Muscle of leg (tissue), 11 donors: ENCODE data around the gene KRT13. TPM values are rescaled to one million over a fixed set of nuclear protein-coding genes. Genes with fewer than 3 reads are reported as not detected.

Experiments used
- DNase-seq: peaks from one replicate; pipeline ENCODE4 v3.0.0; 2013
- H3K27ac ChIP-seq: one replicate; pipeline ENCODE4 v1.5.1; 2013; ENCODE audit warnings: mild to moderate bottlenecking, low read length, control low read depth
- H3K27me3 ChIP-seq: one replicate; pipeline ENCODE4 v1.6.1; 2013; ENCODE audit warnings: low read length; ENCODE audit not compliant: control insufficient read depth, insufficient read depth
- H3K36me3 ChIP-seq: one replicate; pipeline ENCODE4 v1.6.1; 2013; ENCODE audit warnings: low read length; ENCODE audit not compliant: control insufficient read depth, insufficient read depth
- H3K4me1 ChIP-seq: one replicate; pipeline ENCODE4 v1.6.1; 2013; ENCODE audit warnings: low read length; ENCODE audit not compliant: control insufficient read depth, insufficient read depth
- H3K4me3 ChIP-seq: one replicate; pipeline ENCODE4 v1.5.1; 2013; ENCODE audit warnings: low read length, control low read depth
- H3K9me3 ChIP-seq: replicated peaks from 2 replicates; pipeline ENCODE4 v1.6.1; 2013; ENCODE audit warnings: low read depth, low read length; ENCODE audit not compliant: control insufficient read depth
- WGBS: methylation state at CpG from one replicate; pipeline ENCODE4 v1.1.5; 2013; ENCODE audit warnings: missing lambda C conversion rate; ENCODE audit not compliant: insufficient coverage; 5-methylcytosine and 5-hydroxymethylcytosine counted together
- polyA plus RNA-seq, 8 donors: library from polyadenylated mRNA; unstranded; fragments of 120-200 nt; gene quantifications; one replicate each; pipeline versions ENCODE4 v1.2.1 to v1.2.3, GENCODE V29; 2013; ENCODE audit warnings: inconsistent platforms in 1 of 8, low replicate concordance in 1 of 8; ENCODE audit not compliant: insufficient read length in 8 of 8, insufficient read depth in 1 of 8
- total RNA-seq: library from RNA; stranded (reverse); fragments of 120-200 nt; gene quantifications from one replicate; pipeline ENCODE4 v1.2.4, GENCODE V29; 2013

Gene KRT13
- total and polyA plus RNA-seq, 9 donors: 0.13 to 177 (median 0.63) TPM; not detected in 1

DNA sequence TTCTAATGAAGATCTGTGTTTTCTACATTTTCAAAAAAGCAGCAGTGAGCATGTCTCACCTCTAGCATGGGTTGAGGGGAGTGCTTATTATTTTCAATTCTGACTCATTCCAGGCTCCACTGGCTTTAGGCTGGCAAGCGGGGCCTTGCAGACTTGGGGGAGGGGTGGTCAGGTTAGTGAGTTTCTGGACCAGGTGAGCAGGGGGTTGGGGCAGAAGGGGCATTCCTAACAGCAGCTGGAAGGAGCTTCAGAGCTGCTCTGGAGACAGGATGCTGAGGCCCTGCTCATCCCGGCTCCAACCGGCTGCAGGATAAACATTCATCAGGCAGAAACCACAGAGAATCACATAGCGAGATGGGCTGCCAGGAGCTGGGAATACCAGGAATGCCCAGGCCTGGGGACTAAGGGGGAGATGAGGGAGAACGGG lies 33.2 kb upstream of the KRT13 start:
- WGBS: 23% methylated on average over 3 of the region's 5 CpGs
- Histone ChIP-seq H3K4me3 (no peak overlapping the region), H3K36me3 (no peaks in the 10 kb centered on the region), H3K27me3 (peaks cover 19% of the 10 kb centered on the region), H3K4me1 (no peaks in the 10 kb centered on the region), H3K27ac (no peak overlapping the region), H3K9me3 (no peaks in the 10 kb centered on the region)
- no peak for DNase-seq

DNA sequence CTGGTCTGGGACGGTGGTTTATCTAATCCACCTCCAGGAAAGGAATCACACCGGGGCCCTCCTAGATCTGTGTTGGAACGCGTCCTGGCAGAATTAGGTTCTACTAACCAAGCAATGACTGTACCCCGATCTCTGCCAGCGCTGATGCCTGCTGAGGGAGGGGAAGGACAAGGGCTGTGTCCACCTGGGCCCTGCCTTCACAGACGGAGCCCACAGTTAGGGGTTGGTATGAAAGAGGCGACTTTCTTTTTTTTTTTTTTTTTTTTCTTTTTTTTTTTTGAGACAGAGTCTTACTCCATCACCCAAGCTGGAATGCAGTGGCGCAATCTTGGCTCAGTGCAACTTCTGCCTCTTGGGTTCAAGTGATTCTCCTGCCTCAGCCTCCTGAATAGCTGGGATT lies 32.6 kb upstream of the KRT13 start:
- WGBS: no CpG with 5 or more reads among the region's 9 CpGs
- Histone ChIP-seq H3K27me3 (peaks cover 19% of the 10 kb centered on the region), H3K36me3 (no peaks in the 10 kb centered on the region), H3K4me3 (no peak overlapping the region), H3K9me3 (no peaks in the 10 kb centered on the region), H3K4me1 (no peaks in the 10 kb centered on the region), H3K27ac (no peak overlapping the region)
- no peak for DNase-seq

DNA sequence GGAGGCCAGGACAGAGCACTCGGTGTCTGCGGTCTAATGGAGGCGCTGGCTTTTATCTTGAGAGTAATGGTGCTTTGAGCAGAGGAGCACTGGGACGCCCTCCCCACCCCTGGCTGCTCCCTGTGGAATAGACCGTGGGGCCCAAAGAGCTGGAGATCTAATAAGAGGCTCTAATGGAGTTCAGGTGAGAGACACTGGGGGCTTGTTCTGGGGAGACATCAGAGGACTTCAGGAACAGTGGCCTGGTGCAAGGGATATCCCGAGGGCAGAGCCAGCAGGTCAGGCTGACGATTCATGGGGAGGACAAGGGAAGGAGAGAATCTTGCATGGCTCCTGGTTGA lies 32.2 kb upstream of the KRT13 start:
- H3K27me3 ChIP-seq: peaks cover 21% of the 10 kb centered on the region

GRCh38 chr17:41536741-41537613 lies 31.6 kb upstream of the KRT13 start:
- Histone ChIP-seq H3K9me3 (no peaks in the 10 kb centered on the region), H3K27ac (no peak overlapping the region), H3K27me3 (peaks cover 25% of the 10 kb centered on the region), H3K36me3 (no peaks in the 10 kb centered on the region), H3K4me3 (no peak overlapping the region), H3K4me1 (no peaks in the 10 kb centered on the region)
- 79% methylated on average over 7 of the region's 7 CpGs for WGBS
- no peak for DNase-seq

More for the DNA sequence above, 32.2 kb upstream of the KRT13 start:
- no peak for DNase-seq
- Histone ChIP-seq H3K36me3 (no peaks in the 10 kb centered on the region), H3K27ac (no peak overlapping the region), H3K9me3 (no peaks in the 10 kb centered on the region), H3K4me3 (no peak overlapping the region), H3K4me1 (no peaks in the 10 kb centered on the region)
- 62% methylated on average over 4 of the region's 7 CpGs for WGBS

- no peak for DNase-seq
- no peak overlapping the region for H3K4me3 ChIP-seq
- no peaks in the 10 kb centered on the region for H3K9me3 ChIP-seq
- no peaks in the 10 kb centered on the region for H3K36me3 ChIP-seq
- whole genome bisulfite sequencing: 59% methylated on average over 11 of the region's 15 CpGs
- H3K27ac ChIP-seq: no peak overlapping the region
- peaks cover 30% of the 10 kb centered on the region for H3K27me3 ChIP-seq
- H3K4me1 ChIP-seq: no peaks in the 10 kb centered on the region
Observed at GRCh38 chr17:41535764-41536481, 30.5 kb upstream of the KRT13 start.

DNA sequence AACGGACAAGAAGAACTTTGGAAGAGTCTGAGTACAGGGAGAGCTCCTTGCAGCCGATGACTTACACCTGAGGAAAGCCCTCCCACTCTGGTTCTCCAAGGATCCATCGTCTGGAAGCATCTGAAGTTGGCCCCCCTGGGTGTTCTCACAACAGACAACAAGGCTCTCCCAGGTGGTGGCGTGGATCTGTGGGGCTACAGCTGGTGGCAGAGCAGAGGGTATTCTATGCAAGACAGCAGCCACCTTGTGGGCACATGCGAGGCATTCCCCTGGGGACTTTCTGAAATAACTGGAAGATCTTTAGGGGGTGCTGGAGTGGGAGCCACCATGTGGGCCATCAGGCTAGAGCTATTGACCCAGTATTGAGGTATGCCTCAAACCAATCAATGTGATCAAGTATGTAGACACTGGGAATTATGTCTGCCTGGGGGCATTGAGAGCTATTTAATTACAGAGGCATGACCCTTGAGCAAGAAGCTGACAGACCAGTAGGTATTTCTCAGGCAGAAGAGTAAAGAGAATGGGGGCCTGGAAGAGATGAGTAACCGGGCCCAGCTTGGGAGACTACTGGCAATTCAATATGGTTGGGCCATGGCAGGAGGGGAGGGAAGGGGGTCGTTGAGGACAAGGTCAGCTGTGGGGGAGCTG lies 29.6 kb upstream of the KRT13 start:
- Histone ChIP-seq H3K4me3 (no peak overlapping the region), H3K4me1 (no peaks in the 10 kb centered on the region), H3K27me3 (peaks cover 39% of the 10 kb centered on the region), H3K27ac (no peak overlapping the region), H3K9me3 (no peaks in the 10 kb centered on the region), H3K36me3 (no peaks in the 10 kb centered on the region)
- 70% methylated on average over 6 of the region's 7 CpGs for WGBS
- no peak for DNase-seq

GRCh38 chr17:41533613-41534012 lies 28.2 kb upstream of the KRT13 start:
- peaks cover 53% of the 10 kb centered on the region for H3K27me3 ChIP-seq
- H3K4me3 ChIP-seq: no peak overlapping the region
- DNase-seq: no peak
- no peak overlapping the region for H3K27ac ChIP-seq
- no peaks in the 10 kb centered on the region for H3K36me3 ChIP-seq
- H3K9me3 ChIP-seq: no peaks in the 10 kb centered on the region
- WGBS: 90% methylated on average over 4 of the region's 7 CpGs
- no peaks in the 10 kb centered on the region for H3K4me1 ChIP-seq

- no peaks in the 10 kb centered on the region for H3K9me3 ChIP-seq
Observed at GRCh38 chr17:41532947-41533570, 27.6 kb upstream of the KRT13 start.

DNA sequence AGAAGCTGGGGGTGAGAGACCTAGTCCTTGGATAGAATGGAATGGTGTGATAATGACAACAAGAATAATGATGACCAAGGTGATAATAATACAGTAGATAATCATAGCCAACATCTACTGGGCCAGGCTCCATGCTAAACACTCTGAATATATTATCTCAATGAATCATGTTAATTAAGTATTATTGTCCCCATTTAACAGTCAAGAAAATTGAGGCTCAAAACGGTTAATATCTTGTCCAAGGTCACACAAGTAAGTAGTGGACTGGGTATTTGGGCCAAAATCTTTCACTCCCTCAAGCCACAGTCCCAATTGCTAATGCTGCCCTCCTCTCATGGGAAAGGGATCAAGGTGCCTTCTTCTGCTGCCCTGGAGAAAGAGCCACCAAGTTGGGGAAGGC lies 26.6 kb upstream of the KRT13 start:
- no peak for DNase-seq
- no CpG with 5 or more reads among the region's 1 CpG for WGBS
- H3K27me3 ChIP-seq: peaks cover 66% of the 10 kb centered on the region

More at GRCh38 chr17:41532947-41533570, 27.6 kb upstream of the KRT13 start:
- Histone ChIP-seq H3K4me3 (no peak overlapping the region), H3K36me3 (no peaks in the 10 kb centered on the region), H3K4me1 (peaks cover 4% of the 10 kb centered on the region), H3K27me3 (peaks cover 59% of the 10 kb centered on the region), H3K27ac (no peak overlapping the region)
- no peak for DNase-seq
- 76% methylated on average over 5 of the region's 9 CpGs for WGBS

More for the DNA sequence above, 26.6 kb upstream of the KRT13 start:
- no peaks in the 10 kb centered on the region for H3K36me3 ChIP-seq
- peaks cover 12% of the 10 kb centered on the region for H3K4me1 ChIP-seq
- H3K9me3 ChIP-seq: no peaks in the 10 kb centered on the region
- H3K4me3 ChIP-seq: no peak overlapping the region
- no peak overlapping the region for H3K27ac ChIP-seq
